IPS-18a (cell line): ENCODE measurements around the gene NINJ2.

ENCODE experiments used
- H3K27ac ChIP-seq: one replicate; pipeline ENCODE4 v1.5.1; 2013; ENCODE audit warnings: low read length
- H3K27me3 ChIP-seq: one replicate; pipeline ENCODE4 v1.6.1; 2013; ENCODE audit warnings: mild to moderate bottlenecking, low read length; ENCODE audit not compliant: control insufficient read depth, insufficient read depth
- H3K36me3 ChIP-seq: one replicate; pipeline ENCODE4 v1.6.1; 2013; ENCODE audit warnings: low read depth, low read length; ENCODE audit not compliant: control insufficient read depth
- H3K4me1 ChIP-seq: one replicate; pipeline ENCODE4 v1.6.1; 2013; ENCODE audit warnings: low read depth, low read length; ENCODE audit not compliant: control insufficient read depth
- H3K4me3 ChIP-seq: one replicate; pipeline ENCODE4 v1.5.1; 2013; ENCODE audit warnings: low read length
- H3K9ac ChIP-seq: one replicate; pipeline ENCODE4 v1.6.1; 2013; ENCODE audit warnings: mild to moderate bottlenecking, low read length, moderate library complexity
- H3K9me3 ChIP-seq: one replicate; pipeline ENCODE4 v1.6.1; 2013; ENCODE audit warnings: low read depth, low read length; ENCODE audit not compliant: control insufficient read depth

NINJ2 gene

GRCh38 chr12:547883-548470 lies 115.3 kb downstream of the NINJ2 start:
- Histone ChIP-seq H3K36me3 (no peaks in the 10 kb centered on the region), H3K4me1 (peaks cover under 1% of the 10 kb centered on the region), H3K27ac (no peak overlapping the region), H3K9me3 (no peaks in the 10 kb centered on the region), H3K4me3 (no peak overlapping the region), H3K27me3 (peaks cover 21% of the 10 kb centered on the region), H3K9ac (no peak overlapping the region)

GRCh38 chr12:546920-547845 lies 116.1 kb downstream of the NINJ2 start:
- H3K36me3 ChIP-seq, result no peaks in the 10 kb centered on the region

GRCh38 chr12:546265-546919 lies 116.9 kb downstream of the NINJ2 start:
- Histone ChIP-seq H3K27ac (no peak overlapping the region), H3K27me3 (peaks cover 21% of the 10 kb centered on the region), H3K4me3 (peak overlapping the region; percentile 65), H3K4me1 (peaks cover 13% of the 10 kb centered on the region), H3K36me3 (no peaks in the 10 kb centered on the region), H3K9ac (no peak overlapping the region), H3K9me3 (no peaks in the 10 kb centered on the region)

More at GRCh38 chr12:546920-547845, 116.1 kb downstream of the NINJ2 start:
- H3K9ac ChIP-seq, result no peak overlapping the region
- peak overlapping the region; percentile 65 for H3K4me3 ChIP-seq
- no peak overlapping the region for H3K27ac ChIP-seq
- H3K27me3 ChIP-seq, result peaks cover 21% of the 10 kb centered on the region
- H3K9me3 ChIP-seq, result no peaks in the 10 kb centered on the region
- H3K4me1 ChIP-seq, result peaks cover 8% of the 10 kb centered on the region

- Histone ChIP-seq H3K9me3 (no peaks in the 10 kb centered on the region), H3K27ac (no peak overlapping the region), H3K27me3 (peaks cover 21% of the 10 kb centered on the region), H3K36me3 (no peaks in the 10 kb centered on the region), H3K4me1 (peaks cover 13% of the 10 kb centered on the region), H3K9ac (no peak overlapping the region), H3K4me3 (no peak overlapping the region)
Measured at GRCh38 chr12:545835-546234, 117.4 kb downstream of the NINJ2 start.

- H3K27ac ChIP-seq, result no peak overlapping the region
- H3K9me3 ChIP-seq, result no peaks in the 10 kb centered on the region
- H3K27me3 ChIP-seq, result peaks cover 21% of the 10 kb centered on the region
- H3K4me1 ChIP-seq, result peaks cover 13% of the 10 kb centered on the region
- no peak overlapping the region for H3K4me3 ChIP-seq
- no peaks in the 10 kb centered on the region for H3K36me3 ChIP-seq
- H3K9ac ChIP-seq, result no peak overlapping the region
Measured at GRCh38 chr12:544941-545635, 118.2 kb downstream of the NINJ2 start.

GRCh38 chr12:544142-544541 lies 119.1 kb downstream of the NINJ2 start:
- Histone ChIP-seq H3K36me3 (no peaks in the 10 kb centered on the region), H3K27me3 (peaks cover 21% of the 10 kb centered on the region)

GRCh38 chr12:543114-543451 lies 120.2 kb downstream of the NINJ2 start:
- Histone ChIP-seq H3K27me3 (peaks cover 21% of the 10 kb centered on the region), H3K36me3 (no peaks in the 10 kb centered on the region), H3K9me3 (no peaks in the 10 kb centered on the region), H3K4me3 (no peak overlapping the region), H3K9ac (no peak overlapping the region), H3K4me1 (peaks cover 13% of the 10 kb centered on the region), H3K27ac (no peak overlapping the region)

More at GRCh38 chr12:544142-544541, 119.1 kb downstream of the NINJ2 start:
- H3K9ac ChIP-seq, result no peak overlapping the region
- H3K27ac ChIP-seq, result no peak overlapping the region
- H3K4me1 ChIP-seq, result peaks cover 13% of the 10 kb centered on the region
- no peaks in the 10 kb centered on the region for H3K9me3 ChIP-seq
- no peak overlapping the region for H3K4me3 ChIP-seq

- peaks cover 21% of the 10 kb centered on the region for H3K27me3 ChIP-seq
- no peaks in the 10 kb centered on the region for H3K36me3 ChIP-seq
- peaks cover 13% of the 10 kb centered on the region for H3K4me1 ChIP-seq
- no peak overlapping the region for H3K4me3 ChIP-seq
- H3K27ac ChIP-seq, result no peak overlapping the region
- no peaks in the 10 kb centered on the region for H3K9me3 ChIP-seq
- no peak overlapping the region for H3K9ac ChIP-seq
Measured at GRCh38 chr12:542395-543113, 120.7 kb downstream of the NINJ2 start.

GRCh38 chr12:541676-542324 lies 121.4 kb downstream of the NINJ2 start:
- no peak overlapping the region for H3K27ac ChIP-seq
- no peaks in the 10 kb centered on the region for H3K36me3 ChIP-seq
- peaks cover 20% of the 10 kb centered on the region for H3K27me3 ChIP-seq
- peaks cover 16% of the 10 kb centered on the region for H3K4me1 ChIP-seq
- H3K9me3 ChIP-seq, result no peaks in the 10 kb centered on the region
- no peak overlapping the region for H3K9ac ChIP-seq
- H3K4me3 ChIP-seq, result no peak overlapping the region

GRCh38 chr12:539540-540310 lies 123.5 kb downstream of the NINJ2 start:
- Histone ChIP-seq H3K4me3 (no peak overlapping the region), H3K27ac (no peak overlapping the region), H3K36me3 (no peaks in the 10 kb centered on the region), H3K9me3 (no peaks in the 10 kb centered on the region), H3K4me1 (peaks cover 17% of the 10 kb centered on the region), H3K9ac (no peak overlapping the region), H3K27me3 (no peaks in the 10 kb centered on the region)
